DOHH2 (cell line): ENCODE results near the gene FAM53C.

Experiments used
- EZH2phosphoT487 ChIP-seq: fragments of 200-600 bp; sonication (generic); IDR thresholded peaks from 2 replicates; pipeline ENCODE4 v1.6.1; 2017; ENCODE audit warnings: borderline replicate concordance, mild to moderate bottlenecking, antibody characterized with exemption, low read length, moderate library complexity, mixed read lengths
- TF ChIP-seq, protein P1 (sequence below): fragments of 200-600 bp; sonication (generic); IDR thresholded peaks from one replicate; pipeline ENCODE4 v1.5.1; 2014; ENCODE audit warnings: antibody characterized with exemption, mild to moderate bottlenecking, low read depth, low read length; ENCODE audit not compliant: poor library complexity, severe bottlenecking

DNA sequence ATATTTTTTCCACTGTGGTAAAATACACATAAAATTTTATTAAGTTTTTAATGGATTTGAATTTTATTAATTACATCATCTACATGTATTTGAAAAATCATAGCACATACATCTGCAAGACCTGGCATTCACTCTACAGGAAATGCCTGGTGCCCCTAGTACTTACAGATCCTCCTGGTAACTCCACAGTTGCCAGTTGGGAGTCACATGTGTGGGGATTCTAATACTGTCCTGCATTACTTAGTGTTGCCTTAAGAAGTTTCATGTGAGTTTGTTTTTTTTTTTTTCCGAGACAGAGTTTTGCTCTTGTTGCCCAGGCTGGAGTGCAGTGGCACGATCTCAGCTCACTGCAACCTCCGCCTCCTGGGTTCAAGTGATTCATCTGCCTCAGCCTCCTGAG, 32.5 kb downstream of the FAM53C start:
- TF ChIP-seq, protein P1, sequence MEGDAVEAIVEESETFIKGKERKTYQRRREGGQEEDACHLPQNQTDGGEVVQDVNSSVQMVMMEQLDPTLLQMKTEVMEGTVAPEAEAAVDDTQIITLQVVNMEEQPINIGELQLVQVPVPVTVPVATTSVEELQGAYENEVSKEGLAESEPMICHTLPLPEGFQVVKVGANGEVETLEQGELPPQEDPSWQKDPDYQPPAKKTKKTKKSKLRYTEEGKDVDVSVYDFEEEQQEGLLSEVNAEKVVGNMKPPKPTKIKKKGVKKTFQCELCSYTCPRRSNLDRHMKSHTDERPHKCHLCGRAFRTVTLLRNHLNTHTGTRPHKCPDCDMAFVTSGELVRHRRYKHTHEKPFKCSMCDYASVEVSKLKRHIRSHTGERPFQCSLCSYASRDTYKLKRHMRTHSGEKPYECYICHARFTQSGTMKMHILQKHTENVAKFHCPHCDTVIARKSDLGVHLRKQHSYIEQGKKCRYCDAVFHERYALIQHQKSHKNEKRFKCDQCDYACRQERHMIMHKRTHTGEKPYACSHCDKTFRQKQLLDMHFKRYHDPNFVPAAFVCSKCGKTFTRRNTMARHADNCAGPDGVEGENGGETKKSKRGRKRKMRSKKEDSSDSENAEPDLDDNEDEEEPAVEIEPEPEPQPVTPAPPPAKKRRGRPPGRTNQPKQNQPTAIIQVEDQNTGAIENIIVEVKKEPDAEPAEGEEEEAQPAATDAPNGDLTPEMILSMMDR = no peak
- no peak for TF ChIP-seq EZH2phosphoT487
